Smooth muscle cell (in vitro differentiated cells): ENCODE data around the gene NIN. TPM values are rescaled to one million over a fixed set of nuclear protein-coding genes. Genes with fewer than 3 reads are reported as not detected.

ENCODE experiments used
- DNase-seq: peaks from one replicate; lab custom pipeline; 2025; ENCODE audit not compliant: unreplicated experiment; lab: John Stamatoyannopoulos, UW
- H2AFZ ChIP-seq: fragments of 200-600 bp; sonication (generic); 2 replicates; pipeline ENCODE4 v1.6.0; 2016; ENCODE audit warnings: antibody characterized with exemption, low read depth, mild to moderate bottlenecking
- H3F3A ChIP-seq: fragments of 200-600 bp; sonication (generic); 2 replicates; pipeline ENCODE4 v1.6.0; 2017; ENCODE audit warnings: antibody characterized with exemption, low read depth
- H3K27ac ChIP-seq: fragments of 200-600 bp; sonication (generic); 2 replicates; pipeline ENCODE4 v1.5.1; 2016; ENCODE audit warnings: low read depth, mild to moderate bottlenecking
- H3K27me3 ChIP-seq: fragments of 200-600 bp; sonication (generic); 2 replicates; pipeline ENCODE4 v1.6.1; 2016; ENCODE audit warnings: low read depth, mild to moderate bottlenecking
- H3K36me3 ChIP-seq: fragments of 200-600 bp; sonication (generic); 2 replicates; pipeline ENCODE4 v1.5.1; 2016; ENCODE audit warnings: low read depth
- H3K4me1 ChIP-seq: fragments of 200-600 bp; sonication (generic); 2 replicates; pipeline ENCODE4 v1.5.1; 2016; ENCODE audit warnings: low read depth
- H3K4me2 ChIP-seq: fragments of 200-600 bp; sonication (generic); 2 replicates; pipeline ENCODE4 v1.6.0; 2016; ENCODE audit warnings: mild to moderate bottlenecking
- H3K4me3 ChIP-seq: fragments of 200-600 bp; sonication (generic); 2 replicates; pipeline ENCODE4 v1.5.1; 2016; ENCODE audit warnings: mild to moderate bottlenecking
- H3K79me2 ChIP-seq: fragments of 200-600 bp; sonication (generic); 2 replicates; pipeline ENCODE4 v1.6.0; 2016; ENCODE audit warnings: low read depth, mild to moderate bottlenecking
- H3K9ac ChIP-seq: fragments of 200-600 bp; sonication (generic); 2 replicates; pipeline ENCODE4 v1.6.0; 2016; ENCODE audit warnings: low read depth
- H3K9me3 ChIP-seq: fragments of 200-600 bp; sonication (generic); replicated peaks from 2 replicates; pipeline ENCODE4 v1.5.1; 2016; ENCODE audit warnings: low read depth
- H4K20me1 ChIP-seq: fragments of 200-600 bp; sonication (generic); 2 replicates; pipeline ENCODE4 v1.6.0; 2016; ENCODE audit warnings: low read depth
- WGBS: methylation state at CpG from one replicate; pipeline ENCODE4 v1.1.7; 2016; ENCODE audit warnings: low lambda C conversion rate; 5-methylcytosine and 5-hydroxymethylcytosine counted together
- polyA plus RNA-seq: library from polyadenylated mRNA; unstranded; fragments of >200 nt; fragmentation: Nextera tagmentation; extraction: Ambion mirVana; gene quantifications from 2 replicates; pipeline ENCODE4 v1.2.1, GENCODE V29; 2016
- total RNA-seq: library from RNA; depleted of rRNA; stranded (reverse); fragments of >200 nt; gene quantifications from 2 replicates; pipeline ENCODE4 v1.2.3, GENCODE V29; 2014
- TF ChIP-seq, protein P1 (sequence below): fragments of 200-600 bp; sonication (generic); IDR thresholded peaks from 2 replicates; pipeline ENCODE4 v1.5.1; 2017; ENCODE audit warnings: borderline replicate concordance, mild to moderate bottlenecking, antibody characterized with exemption; ENCODE audit not compliant: insufficient read depth, poor library complexity, severe bottlenecking

The NIN gene
- total and polyA plus RNA-seq, 2 experiments from 2014 or later, result 7.5 to 14.9 TPM

GRCh38 chr14:50676814-50677516, 154.0 kb downstream of the NIN start:
- H3K9ac ChIP-seq, result no peak overlapping the region
- H3K4me2 ChIP-seq, result peak overlapping the region; percentile 28
- H3K36me3 ChIP-seq, result no peaks in the 10 kb centered on the region
- no peak overlapping the region for H3K4me3 ChIP-seq
- no peaks in the 10 kb centered on the region for H3K79me2 ChIP-seq
- no peaks in the 10 kb centered on the region for H3F3A ChIP-seq
- no peaks in the 10 kb centered on the region for H3K9me3 ChIP-seq
- H3K27ac ChIP-seq, result no peak overlapping the region
- TF ChIP-seq, protein P1, sequence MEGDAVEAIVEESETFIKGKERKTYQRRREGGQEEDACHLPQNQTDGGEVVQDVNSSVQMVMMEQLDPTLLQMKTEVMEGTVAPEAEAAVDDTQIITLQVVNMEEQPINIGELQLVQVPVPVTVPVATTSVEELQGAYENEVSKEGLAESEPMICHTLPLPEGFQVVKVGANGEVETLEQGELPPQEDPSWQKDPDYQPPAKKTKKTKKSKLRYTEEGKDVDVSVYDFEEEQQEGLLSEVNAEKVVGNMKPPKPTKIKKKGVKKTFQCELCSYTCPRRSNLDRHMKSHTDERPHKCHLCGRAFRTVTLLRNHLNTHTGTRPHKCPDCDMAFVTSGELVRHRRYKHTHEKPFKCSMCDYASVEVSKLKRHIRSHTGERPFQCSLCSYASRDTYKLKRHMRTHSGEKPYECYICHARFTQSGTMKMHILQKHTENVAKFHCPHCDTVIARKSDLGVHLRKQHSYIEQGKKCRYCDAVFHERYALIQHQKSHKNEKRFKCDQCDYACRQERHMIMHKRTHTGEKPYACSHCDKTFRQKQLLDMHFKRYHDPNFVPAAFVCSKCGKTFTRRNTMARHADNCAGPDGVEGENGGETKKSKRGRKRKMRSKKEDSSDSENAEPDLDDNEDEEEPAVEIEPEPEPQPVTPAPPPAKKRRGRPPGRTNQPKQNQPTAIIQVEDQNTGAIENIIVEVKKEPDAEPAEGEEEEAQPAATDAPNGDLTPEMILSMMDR, result no peak
- no peaks in the 10 kb centered on the region for H3K27me3 ChIP-seq
- H2AFZ ChIP-seq, result peak overlapping the region; percentile 70
- H4K20me1 ChIP-seq, result no peaks in the 10 kb centered on the region
- WGBS, result 91% methylated on average over 7 of the region's 7 CpGs
- DNase-seq, result no peak
- H3K4me1 ChIP-seq, result no peaks in the 10 kb centered on the region

- H3K9me3 ChIP-seq, result no peaks in the 10 kb centered on the region
- TF ChIP-seq, protein P1, result no peak
- H3K79me2 ChIP-seq, result no peaks in the 10 kb centered on the region
- no peak overlapping the region for H3K27ac ChIP-seq
- no peaks in the 10 kb centered on the region for H4K20me1 ChIP-seq
- no peak overlapping the region for H3K4me2 ChIP-seq
- H3K27me3 ChIP-seq, result no peaks in the 10 kb centered on the region
- 72% methylated on average over 2 of the region's 2 CpGs for WGBS
- H3K4me3 ChIP-seq, result no peak overlapping the region
- H2AFZ ChIP-seq, result no peak overlapping the region
- H3K4me1 ChIP-seq, result no peaks in the 10 kb centered on the region
- no peak overlapping the region for H3K9ac ChIP-seq
- no peaks in the 10 kb centered on the region for H3F3A ChIP-seq
- DNase-seq, result no peak
- no peaks in the 10 kb centered on the region for H3K36me3 ChIP-seq
Observed at GRCh38 chr14:50675597-50675996, 155.4 kb downstream of the NIN start.

DNA sequence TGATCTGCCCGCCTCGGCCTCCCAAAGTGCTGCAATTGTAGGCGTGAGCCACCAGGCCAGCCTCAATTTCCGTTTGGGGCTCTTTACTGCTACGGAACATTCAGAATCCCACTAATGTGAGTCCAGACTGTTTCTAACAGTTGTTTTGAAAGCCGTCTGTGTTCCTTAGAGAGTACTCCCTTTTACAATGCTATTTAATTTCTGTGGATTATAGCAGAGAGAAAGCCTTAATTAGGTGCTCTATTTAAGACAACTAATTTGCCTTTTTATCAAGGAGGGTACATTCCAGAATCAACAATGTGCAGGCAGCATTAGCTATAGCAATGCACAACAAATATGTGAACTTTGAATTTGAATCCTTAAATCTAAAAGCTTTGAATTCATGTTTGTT, 160.1 kb downstream of the NIN start:
- Histone ChIP-seq H3F3A (peaks cover 5% of the 10 kb centered on the region), H3K36me3 (no peaks in the 10 kb centered on the region), H3K79me2 (peaks cover 15% of the 10 kb centered on the region), H2AFZ (no peak overlapping the region), H3K9ac (no peak overlapping the region), H4K20me1 (peaks cover 13% of the 10 kb centered on the region), H3K4me3 (no peak overlapping the region), H3K27me3 (no peaks in the 10 kb centered on the region), H3K4me1 (peaks cover 18% of the 10 kb centered on the region), H3K9me3 (no peaks in the 10 kb centered on the region), H3K27ac (no peak overlapping the region), H3K4me2 (no peak overlapping the region)
- TF ChIP-seq, protein P1, result no peak
- 88% methylated on average over 6 of the region's 6 CpGs for WGBS
- DNase-seq, result no peak
